ENCODE data around the gene IL19.
A peak's percentile ranks its signal among the peaks of the same experiment; 100 is the strongest.

IL19 gene

GRCh38 chr1:206770531-206771337 is at the start of gene IL19:
IL19 (plus strand) TSS chr1:206770773; CDS start chr1:206836663, 65,890 bp downstream.
- no peak for DNase-seq

- no peak for DNase-seq
Observed at GRCh38 chr1:206721454-206721853, 49.1 kb upstream of the IL19 start.

GRCh38 chr1:206722751-206723461 is 47.7 kb upstream of the IL19 start:
- no peak for DNase-seq

GRCh38 chr1:206723462-206723804 is 47.1 kb upstream of the IL19 start:
- no peak for DNase-seq

GRCh38 chr1:206723805-206724472 is 46.6 kb upstream of the IL19 start:
- DNase-seq: no peak

- no peak for DNase-seq
Observed at GRCh38 chr1:206725109-206725963, 45.2 kb upstream of the IL19 start.

- DNase-seq: no peak
Observed at GRCh38 chr1:206727981-206728696, 42.4 kb upstream of the IL19 start.

GRCh38 chr1:206728697-206728987 is 41.9 kb upstream of the IL19 start:
- no peak for DNase-seq

GRCh38 chr1:206729050-206729449 is 41.5 kb upstream of the IL19 start:
- DNase-seq: no peak

GRCh38 chr1:206729507-206729906 is 41.1 kb upstream of the IL19 start:
- DNase-seq: no peak

GRCh38 chr1:206732508-206732907 is 38.1 kb upstream of the IL19 start:
- no peak for DNase-seq

GRCh38 chr1:206732992-206733391 is 37.6 kb upstream of the IL19 start:
- DNase-seq: no peak

GRCh38 chr1:206734499-206735142 is 36.0 kb upstream of the IL19 start:
- DNase-seq: peak; percentile 14

GRCh38 chr1:206735553-206736031 is 35.0 kb upstream of the IL19 start:
- DNase-seq: no peak

GRCh38 chr1:206736878-206737728 is 33.5 kb upstream of the IL19 start:
- no peak for DNase-seq

GRCh38 chr1:206737729-206738201 is 32.8 kb upstream of the IL19 start:
- DNase-seq: no peak

GRCh38 chr1:206738370-206739366 is 31.9 kb upstream of the IL19 start:
- no peak for DNase-seq

- DNase-seq: no peak
Observed at GRCh38 chr1:206739411-206740076, 31.0 kb upstream of the IL19 start.

Data from NCI-H510A (cell line).